GM19324 (cell line): ENCODE results near the gene ABLIM1.

ENCODE experiments used
- ATAC-seq: cut with Tn5 transposase; IDR thresholded peaks from one replicate; pipeline ENCODE4 v1.9.1; 2021; ENCODE audit warnings: mild to moderate bottlenecking, moderate library complexity; ENCODE audit not compliant: unreplicated experiment, low FRiP score

Gene ABLIM1

GRCh38 chr10:114474989-114475388, 183.1 kb downstream of the ABLIM1 start:
- ATAC-seq: no peak

- ATAC-seq: no peak
Measured at GRCh38 chr10:114473776-114474175, 184.3 kb downstream of the ABLIM1 start.

- ATAC-seq: no peak
Measured at GRCh38 chr10:114472877-114473253, 185.2 kb downstream of the ABLIM1 start.

- no peak for ATAC-seq
Measured at GRCh38 chr10:114471906-114472876, 185.9 kb downstream of the ABLIM1 start.

- peak; percentile 92 for ATAC-seq
Measured at GRCh38 chr10:114470956-114471905, 186.8 kb downstream of the ABLIM1 start.

- no peak for ATAC-seq
Measured at GRCh38 chr10:114470361-114470760, 187.7 kb downstream of the ABLIM1 start.

GRCh38 chr10:114458955-114459354, 199.1 kb downstream of the ABLIM1 start:
- no peak for ATAC-seq

GRCh38 chr10:114458216-114458920, 199.7 kb downstream of the ABLIM1 start:
- ATAC-seq: no peak

- ATAC-seq: no peak
Measured at GRCh38 chr10:114453576-114453975, 204.5 kb downstream of the ABLIM1 start.

GRCh38 chr10:114448897-114449296, 209.2 kb downstream of the ABLIM1 start:
- ATAC-seq: no peak

- ATAC-seq: no peak
Measured at GRCh38 chr10:114445332-114445731, 212.7 kb downstream of the ABLIM1 start.

- ATAC-seq: no peak
Measured at GRCh38 chr10:114444819-114445218, 213.3 kb downstream of the ABLIM1 start.

GRCh38 chr10:114442091-114442630, 215.9 kb downstream of the ABLIM1 start:
- no peak for ATAC-seq

- no peak for ATAC-seq
Measured at GRCh38 chr10:114441107-114441506, 217.0 kb downstream of the ABLIM1 start.

GRCh38 chr10:114437473-114438292, 220.4 kb downstream of the ABLIM1 start:
- no peak for ATAC-seq

GRCh38 chr10:114436941-114437340, 221.1 kb downstream of the ABLIM1 start:
- no peak for ATAC-seq

- ATAC-seq: no peak
Measured at GRCh38 chr10:114432566-114433093, 225.4 kb downstream of the ABLIM1 start.

GRCh38 chr10:114431414-114432135, 226.5 kb downstream of the ABLIM1 start:
- no peak for ATAC-seq
